OCI-LY7 (cell line): ENCODE measurements around the gene GDF11. TPM values are rescaled to one million over a fixed set of nuclear protein-coding genes. Genes with fewer than 3 reads are reported as not detected.

Experiments used
- BruUV-seq: library from RNA; stranded (reverse); fragments of 400-500 nt; replicated peaks from 2 replicates; lab custom pipeline; 2021; lab: Mats Ljungman, UMichigan
- CTCF ChIA-PET: fragments of 300-600 bp; sonication (Branson Sonifier 250); formaldehyde crosslinking; loops from one replicate; lab custom pipeline; 2022; ENCODE audit warnings: antibody characterized with exemption; ENCODE audit not compliant: unreplicated experiment; lab: Charles Lee
- POLR2A ChIA-PET: fragments of 300-600 bp; sonication (Branson Sonifier 250); formaldehyde crosslinking; loops from one replicate; lab custom pipeline; 2022; ENCODE audit warnings: antibody characterized with exemption; lab: Charles Lee
- DNase-seq: peaks from one replicate; pipeline ENCODE4 v3.0.0-alpha.2; 2015; ENCODE audit warnings: low spot score
- H2AFZ ChIP-seq: fragments of 200-600 bp; sonication (generic), shearing (Covaris generic); 2 replicates; pipeline ENCODE4 v1.6.1; 2014; ENCODE audit warnings: mild to moderate bottlenecking, antibody characterized with exemption, low read length, moderate library complexity
- H3K27ac ChIP-seq: fragments of 200-600 bp; sonication (generic); 2 replicates; pipeline ENCODE4 v1.5.1; 2014; ENCODE audit warnings: mixed run types, low read depth, mild to moderate bottlenecking, moderate library complexity, low read length, inconsistent platforms; ENCODE audit not compliant: poor library complexity, severe bottlenecking
- H3K36me3 ChIP-seq: fragments of 200-600 bp; sonication (generic); 2 replicates; pipeline ENCODE4 v1.6.1; 2014; ENCODE audit warnings: mild to moderate bottlenecking, antibody characterized with exemption, low read length, moderate library complexity, mixed read lengths; ENCODE audit not compliant: insufficient read depth
- H3K4me1 ChIP-seq: fragments of 200-600 bp; sonication (generic); 2 replicates; pipeline ENCODE4 v1.5.1; 2014; ENCODE audit warnings: mild to moderate bottlenecking, low read length; ENCODE audit not compliant: insufficient read depth, poor library complexity, severe bottlenecking
- H3K4me2 ChIP-seq: fragments of 200-600 bp; sonication (generic); 2 replicates; pipeline ENCODE4 v1.6.1; 2014; ENCODE audit warnings: mild to moderate bottlenecking, low read length
- H3K4me3 ChIP-seq: fragments of 200-600 bp; sonication (generic); 2 replicates; pipeline ENCODE4 v1.5.1; 2014; ENCODE audit warnings: mild to moderate bottlenecking, low read depth, low read length; ENCODE audit not compliant: poor library complexity, severe bottlenecking
- H3K79me2 ChIP-seq: fragments of 200-600 bp; sonication (generic); 2 replicates; pipeline ENCODE4 v1.6.1; 2016; ENCODE audit warnings: low read depth, mild to moderate bottlenecking, low read length, moderate library complexity, mixed read lengths; ENCODE audit not compliant: insufficient read depth
- H3K9me2 ChIP-seq: fragments of 200-600 bp; sonication (generic); 2 replicates; pipeline ENCODE4 v1.6.1; 2016; ENCODE audit warnings: mild to moderate bottlenecking, low read length, mixed read lengths; ENCODE audit not compliant: insufficient read depth
- H3K9me3 ChIP-seq: fragments of 200-600 bp; sonication (generic); 2 replicates; pipeline ENCODE4 v1.6.1; 2014; ENCODE audit warnings: mild to moderate bottlenecking, mixed run types, low read length, mixed read lengths
- H4K20me1 ChIP-seq: fragments of 200-600 bp; sonication (generic); 2 replicates; pipeline ENCODE4 v1.6.1; 2014; ENCODE audit warnings: mild to moderate bottlenecking, antibody characterized with exemption, low read length, moderate library complexity, mixed read lengths; ENCODE audit not compliant: insufficient read depth
- EZH2phosphoT487 ChIP-seq: fragments of 200-600 bp; sonication (generic); IDR thresholded peaks from 2 replicates; pipeline ENCODE4 v1.6.1; 2018; ENCODE audit warnings: low read depth, borderline replicate concordance, mild to moderate bottlenecking, mixed run types, antibody characterized with exemption, low read length, moderate library complexity, mixed read lengths
- intact Hi-C: fragments of 100-400 bp; cut with micrococcal nuclease; formaldehyde crosslinking; loops from one replicate; pipeline ENCODE4 v1.10.0; 2022; ENCODE audit not compliant: unreplicated experiment
- total RNA-seq, 2 experiments: library from RNA; depleted of rRNA in 1 of 2; stranded (reverse); fragments of >200 nt in 1 of 2; shearing (Covaris generic) in 1 of 2; gene quantifications; 2 replicates each; pipeline ENCODE4 v1.2.3, GENCODE V29; 2014 to 2022
- TF ChIP-seq, protein P1 (sequence below): fragments of 200-600 bp; sonication (generic); conservative IDR thresholded peaks from 2 replicates; pipeline ENCODE4 v1.5.1; 2014; ENCODE audit warnings: mild to moderate bottlenecking, antibody characterized with exemption, low read length, moderate library complexity, mixed read lengths

GDF11 gene
- total RNA-seq, 2 experiments from 2014 or later = 5.2 to 19.9 TPM

DNA sequence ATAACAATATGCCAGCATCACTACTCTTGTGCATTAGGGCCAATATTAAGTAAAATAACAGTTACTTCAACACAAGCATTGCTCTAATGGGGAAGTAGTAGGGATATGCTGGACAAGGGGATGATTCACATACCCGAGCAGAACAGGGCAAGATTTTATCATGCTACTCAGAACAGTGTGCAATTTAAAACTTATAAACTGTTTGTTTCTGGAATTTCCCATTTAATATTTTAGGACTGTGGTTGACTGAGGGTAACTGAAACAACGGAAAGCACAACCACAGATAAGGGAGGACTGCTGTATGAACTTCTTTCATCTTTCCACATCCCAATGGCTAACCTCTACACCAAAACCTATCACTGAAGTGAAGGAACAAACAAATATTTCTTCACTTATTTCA, 37.8 kb downstream of the GDF11 start:
- Histone ChIP-seq H3K36me3 (peaks cover 97% of the 10 kb centered on the region), H4K20me1 (no peaks in the 10 kb centered on the region), H3K27ac (no peak overlapping the region), H3K4me3 (no peak overlapping the region), H3K9me3 (no peaks in the 10 kb centered on the region), H3K9me2 (no peaks in the 10 kb centered on the region), H3K4me2 (no peak overlapping the region), H2AFZ (no peak overlapping the region), H3K4me1 (no peaks in the 10 kb centered on the region), H3K79me2 (no peaks in the 10 kb centered on the region)
- DNase-seq = no peak
- ChIA-PET CTCF (no interaction called here), POLR2A (interaction anchor here (0.5 to 1.3 kb wide), 4 partner anchors 8 to 36 kb away, joined by 3 to 4 read pairs (median 3); no protein-coding TSS in a partner anchor)
- intact Hi-C loops = no loop called here
- TF ChIP-seq EZH2phosphoT487 = no peak
- TF ChIP-seq, protein P1, sequence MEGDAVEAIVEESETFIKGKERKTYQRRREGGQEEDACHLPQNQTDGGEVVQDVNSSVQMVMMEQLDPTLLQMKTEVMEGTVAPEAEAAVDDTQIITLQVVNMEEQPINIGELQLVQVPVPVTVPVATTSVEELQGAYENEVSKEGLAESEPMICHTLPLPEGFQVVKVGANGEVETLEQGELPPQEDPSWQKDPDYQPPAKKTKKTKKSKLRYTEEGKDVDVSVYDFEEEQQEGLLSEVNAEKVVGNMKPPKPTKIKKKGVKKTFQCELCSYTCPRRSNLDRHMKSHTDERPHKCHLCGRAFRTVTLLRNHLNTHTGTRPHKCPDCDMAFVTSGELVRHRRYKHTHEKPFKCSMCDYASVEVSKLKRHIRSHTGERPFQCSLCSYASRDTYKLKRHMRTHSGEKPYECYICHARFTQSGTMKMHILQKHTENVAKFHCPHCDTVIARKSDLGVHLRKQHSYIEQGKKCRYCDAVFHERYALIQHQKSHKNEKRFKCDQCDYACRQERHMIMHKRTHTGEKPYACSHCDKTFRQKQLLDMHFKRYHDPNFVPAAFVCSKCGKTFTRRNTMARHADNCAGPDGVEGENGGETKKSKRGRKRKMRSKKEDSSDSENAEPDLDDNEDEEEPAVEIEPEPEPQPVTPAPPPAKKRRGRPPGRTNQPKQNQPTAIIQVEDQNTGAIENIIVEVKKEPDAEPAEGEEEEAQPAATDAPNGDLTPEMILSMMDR = no peak
- BruUV-seq = no TSS peak

DNA sequence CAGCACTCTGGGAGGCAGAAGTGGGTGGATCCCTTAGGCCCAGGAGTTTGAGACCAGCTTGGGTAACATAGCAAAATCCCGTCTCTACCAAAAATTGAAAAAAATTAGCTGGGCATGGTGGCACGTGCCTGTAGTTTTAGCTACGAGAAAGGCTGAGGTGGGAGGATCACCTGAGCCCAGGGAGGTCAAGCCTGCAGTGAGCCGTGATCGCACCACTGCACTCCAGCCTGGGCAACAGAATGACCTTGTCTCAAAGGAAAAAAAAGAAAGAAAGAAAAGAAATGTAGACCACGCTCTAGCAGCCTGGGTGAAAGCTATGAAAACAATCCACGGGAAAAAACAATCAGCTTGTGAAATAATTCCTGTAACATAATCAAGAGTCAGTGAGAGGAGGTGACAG, 45.6 kb downstream of the GDF11 start:
- no peaks in the 10 kb centered on the region for H3K4me1 ChIP-seq
- H3K79me2 ChIP-seq = no peaks in the 10 kb centered on the region
- ChIA-PET POLR2A (interaction anchor here (0.6 to 1.4 kb wide), 8 partner anchors 12 to 29 kb away, joined by 3 to 5 read pairs (median 3); partner anchors contain the start of genes ORMDL2 and SARNP), CTCF (interaction anchor here (1.3 kb wide), 1 partner anchor 10 kb away, joined by 3 read pairs; no protein-coding TSS in a partner anchor)
- no peaks in the 10 kb centered on the region for H3K9me3 ChIP-seq
- DNase-seq = no peak
- no peaks in the 10 kb centered on the region for H3K9me2 ChIP-seq
- peaks cover 98% of the 10 kb centered on the region for H3K36me3 ChIP-seq
- no TSS peak for BruUV-seq
- TF ChIP-seq EZH2phosphoT487 = no peak
- TF ChIP-seq, protein P1 = no peak
- no peak overlapping the region for H3K27ac ChIP-seq
- no peaks in the 10 kb centered on the region for H4K20me1 ChIP-seq
- intact Hi-C loops = no loop called here
- no peak overlapping the region for H2AFZ ChIP-seq
- H3K4me3 ChIP-seq = no peak overlapping the region
- H3K4me2 ChIP-seq = no peak overlapping the region

DNA sequence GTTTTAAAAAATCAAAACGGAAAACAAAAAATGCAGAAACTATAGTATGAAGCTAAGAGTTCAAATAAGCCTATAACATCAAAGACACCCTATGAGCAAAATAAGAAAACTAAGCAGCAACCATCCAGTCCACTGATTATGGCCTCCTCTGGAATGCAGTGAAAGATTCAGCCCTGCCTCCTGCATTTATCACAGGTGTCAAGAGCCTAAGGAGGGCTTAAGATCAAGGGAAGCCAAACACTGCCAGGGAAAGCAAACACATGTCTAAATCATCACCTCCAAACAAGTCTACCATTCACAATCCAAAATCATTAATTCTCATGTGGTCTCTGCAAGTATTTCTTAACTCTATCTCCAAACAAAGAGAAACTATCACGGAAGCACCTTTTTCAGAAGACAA, 46.2 kb downstream of the GDF11 start:
- intact Hi-C loops = no loop called here
- H4K20me1 ChIP-seq = no peaks in the 10 kb centered on the region
- H3K9me3 ChIP-seq = no peaks in the 10 kb centered on the region
- POLR2A ChIA-PET = interaction anchor here (0.7 to 1.4 kb wide), 8 partner anchors 11 to 28 kb away, joined by 3 to 5 read pairs (median 3); partner anchors contain the start of genes ORMDL2 and SARNP
- no peaks in the 10 kb centered on the region for H3K79me2 ChIP-seq
- H2AFZ ChIP-seq = no peak overlapping the region
- H3K27ac ChIP-seq = no peak overlapping the region
- no peaks in the 10 kb centered on the region for H3K4me1 ChIP-seq
- H3K4me2 ChIP-seq = no peak overlapping the region
- no peak for DNase-seq
- no peaks in the 10 kb centered on the region for H3K9me2 ChIP-seq
- CTCF ChIA-PET = interaction anchor here (0.6 to 1.3 kb wide), 2 partner anchors 10 to 49 kb away, joined by 3 to 5 read pairs; no protein-coding TSS in a partner anchor
- H3K36me3 ChIP-seq = peaks cover 98% of the 10 kb centered on the region
- no TSS peak for BruUV-seq
- no peak overlapping the region for H3K4me3 ChIP-seq
- TF ChIP-seq, protein P1 = no peak
- TF ChIP-seq EZH2phosphoT487 = no peak
